HG03159 (cell line): ENCODE results near the gene VPS52.
A peak's percentile ranks its signal among the peaks of the same experiment; 100 is the strongest.
"Not testable (repeated sequence)": the region's sequence is repeated elsewhere in the genome, so short reads cannot be mapped to it uniquely, and the experiment has no call there.

Source experiments
- ATAC-seq: cut with Tn5 transposase; IDR thresholded peaks from one replicate; pipeline ENCODE4 v1.9.1; 2021; ENCODE audit warnings: mild to moderate bottlenecking, moderate library complexity; ENCODE audit not compliant: unreplicated experiment

The VPS52 gene

GRCh38 chr6:33251395-33252012 is 20.2 kb downstream of the VPS52 start:
- ATAC-seq, result no peak

- ATAC-seq, result no peak
These were observed 20.9 kb downstream of the VPS52 start for GRCh38 chr6:33250731-33251130.

GRCh38 chr6:33249732-33250630 is 21.7 kb downstream of the VPS52 start:
- ATAC-seq, result no peak

- ATAC-seq, result peak; percentile 83
These were observed 22.5 kb downstream of the VPS52 start for GRCh38 chr6:33248932-33249731.

- ATAC-seq, result peak; percentile 13
These were observed 23.1 kb downstream of the VPS52 start for GRCh38 chr6:33248643-33248931.

GRCh38 chr6:33247977-33248642 is 23.6 kb downstream of the VPS52 start:
- peak; percentile 34 for ATAC-seq

GRCh38 chr6:33243476-33243875 is 28.2 kb downstream of the VPS52 start:
- ATAC-seq, result no peak

- ATAC-seq, result no peak
These were observed 29.7 kb downstream of the VPS52 start for GRCh38 chr6:33241968-33242367.

- ATAC-seq, result no peak
These were observed 33.9 kb downstream of the VPS52 start for GRCh38 chr6:33237741-33238140.

- ATAC-seq, result no peak
These were observed 34.8 kb downstream of the VPS52 start for GRCh38 chr6:33236852-33237251.

- ATAC-seq, result no peak
These were observed 35.3 kb downstream of the VPS52 start for GRCh38 chr6:33236328-33236727.

- ATAC-seq, result no peak
These were observed 36.4 kb downstream of the VPS52 start for GRCh38 chr6:33235221-33235634.

GRCh38 chr6:33226503-33227120 is 45.1 kb downstream of the VPS52 start:
- ATAC-seq, result not testable (repeated sequence)

GRCh38 chr6:33217681-33218080 is 54.0 kb downstream of the VPS52 start:
- no peak for ATAC-seq

- no peak for ATAC-seq
These were observed 54.4 kb downstream of the VPS52 start for GRCh38 chr6:33217246-33217645.

GRCh38 chr6:33216117-33216649 is 55.5 kb downstream of the VPS52 start:
- no peak for ATAC-seq

- ATAC-seq, result no peak
These were observed 56.2 kb downstream of the VPS52 start for GRCh38 chr6:33215271-33216116.

- no peak for ATAC-seq
These were observed 57.7 kb downstream of the VPS52 start for GRCh38 chr6:33213989-33214335.

- no peak for ATAC-seq
These were observed 58.3 kb downstream of the VPS52 start for GRCh38 chr6:33213166-33213988.
